Trophoblast cell (in vitro differentiated cells and primary cell): ENCODE data around the gene GOSR2.

Experiments used
- DNase-seq, 2 donors: peaks; one replicate each; pipeline ENCODE4 v3.0.0-alpha.2; 2016
- H2AFZ ChIP-seq: 2 replicates; pipeline ENCODE4 v1.6.1; 2013; ENCODE audit warnings: low read length, moderate library complexity, mild to moderate bottlenecking; ENCODE audit not compliant: insufficient read depth, poor library complexity
- H2AK5ac ChIP-seq: 2 replicates; pipeline ENCODE4 v1.6.1; 2013; ENCODE audit warnings: mild to moderate bottlenecking, low read length
- H2BK120ac ChIP-seq: 2 replicates; pipeline ENCODE4 v1.6.1; 2013; ENCODE audit warnings: low read length, mild to moderate bottlenecking, moderate library complexity; ENCODE audit not compliant: insufficient read depth, poor library complexity
- H2BK12ac ChIP-seq: 2 replicates; pipeline ENCODE4 v1.6.1; 2013; ENCODE audit warnings: mild to moderate bottlenecking, low read length, moderate library complexity
- H2BK5ac ChIP-seq: 2 replicates; pipeline ENCODE4 v1.6.1; 2013; ENCODE audit warnings: low read length, low read depth, moderate library complexity, mild to moderate bottlenecking; ENCODE audit not compliant: poor library complexity
- H3K14ac ChIP-seq: 2 replicates; pipeline ENCODE4 v1.6.1; 2013; ENCODE audit warnings: mild to moderate bottlenecking, low read length
- H3K18ac ChIP-seq: 2 replicates; pipeline ENCODE4 v1.6.1; 2013; ENCODE audit warnings: mild to moderate bottlenecking, low read length
- H3K23ac ChIP-seq: 2 replicates; pipeline ENCODE4 v1.6.1; 2013; ENCODE audit warnings: low read length
- H3K27ac ChIP-seq: 2 replicates; pipeline ENCODE4 v1.5.1; 2013; ENCODE audit warnings: low read depth, mild to moderate bottlenecking, inconsistent platforms, low read length, moderate library complexity
- H3K27me3 ChIP-seq: 2 replicates; pipeline ENCODE4 v1.6.1; 2013; ENCODE audit warnings: inconsistent platforms, mild to moderate bottlenecking, low read length, moderate library complexity; ENCODE audit not compliant: insufficient read depth
- H3K36me3 ChIP-seq, 2 experiments: 1 replicate in 1 of 2; 2 replicates in 1 of 2; pipeline ENCODE4 v1.6.1; 2013; ENCODE audit warnings: low read length in 2 of 2, mild to moderate bottlenecking in 2 of 2, moderate library complexity in 1 of 2; ENCODE audit not compliant: insufficient read depth in 2 of 2, control insufficient read depth in 1 of 2
- H3K4ac ChIP-seq: 2 replicates; pipeline ENCODE4 v1.6.1; 2013; ENCODE audit warnings: low read depth, mild to moderate bottlenecking, low read length, moderate library complexity
- H3K4me1 ChIP-seq, 2 experiments: 1 replicate in 1 of 2; 2 replicates in 1 of 2; pipeline ENCODE4 v1.6.1; 2013; ENCODE audit warnings: low read length in 2 of 2, mild to moderate bottlenecking in 2 of 2, moderate library complexity in 1 of 2; ENCODE audit not compliant: insufficient read depth in 2 of 2, control insufficient read depth in 1 of 2
- H3K4me2 ChIP-seq: 2 replicates; pipeline ENCODE4 v1.6.1; 2013; ENCODE audit warnings: inconsistent platforms, mild to moderate bottlenecking, low read length, moderate library complexity
- H3K4me3 ChIP-seq: 2 replicates; pipeline ENCODE4 v1.5.1; 2013; ENCODE audit warnings: mild to moderate bottlenecking, low read depth, low read length, inconsistent platforms
- H3K79me1 ChIP-seq: one replicate; pipeline ENCODE4 v1.6.1; 2013; ENCODE audit warnings: low read length
- H3K79me2 ChIP-seq: 2 replicates; pipeline ENCODE4 v1.6.1; 2013; ENCODE audit warnings: low read length, mild to moderate bottlenecking; ENCODE audit not compliant: control insufficient read depth, insufficient read depth, poor library complexity
- H3K9ac ChIP-seq: 2 replicates; pipeline ENCODE4 v1.6.1; 2013; ENCODE audit warnings: mild to moderate bottlenecking, low read length
- H3K9me3 ChIP-seq: 2 replicates; pipeline ENCODE4 v1.6.1; 2013; ENCODE audit warnings: low read depth, mild to moderate bottlenecking, control low read depth, inconsistent platforms, low read length; ENCODE audit not compliant: insufficient read depth
- H4K12ac ChIP-seq: 2 replicates; pipeline ENCODE4 v1.6.1; 2013; ENCODE audit warnings: low read depth, mild to moderate bottlenecking, low read length, moderate library complexity
- H4K8ac ChIP-seq: 2 replicates; pipeline ENCODE4 v1.6.1; 2013; ENCODE audit warnings: low read depth, mild to moderate bottlenecking, low read length, moderate library complexity
- H4K91ac ChIP-seq: one replicate; pipeline ENCODE4 v1.6.1; 2013; ENCODE audit warnings: low read depth, mild to moderate bottlenecking, low read length, moderate library complexity
- WGBS: extraction: QIAGEN DNeasy Blood & Tissue Kit; methylation state at CpG from one replicate; pipeline ENCODE4 v1.1.7; 2013; ENCODE audit warnings: missing lambda C conversion rate; ENCODE audit not compliant: insufficient read length, insufficient coverage; ENCODE audit errors: extremely low coverage; 5-methylcytosine and 5-hydroxymethylcytosine counted together

The GOSR2 gene

DNA sequence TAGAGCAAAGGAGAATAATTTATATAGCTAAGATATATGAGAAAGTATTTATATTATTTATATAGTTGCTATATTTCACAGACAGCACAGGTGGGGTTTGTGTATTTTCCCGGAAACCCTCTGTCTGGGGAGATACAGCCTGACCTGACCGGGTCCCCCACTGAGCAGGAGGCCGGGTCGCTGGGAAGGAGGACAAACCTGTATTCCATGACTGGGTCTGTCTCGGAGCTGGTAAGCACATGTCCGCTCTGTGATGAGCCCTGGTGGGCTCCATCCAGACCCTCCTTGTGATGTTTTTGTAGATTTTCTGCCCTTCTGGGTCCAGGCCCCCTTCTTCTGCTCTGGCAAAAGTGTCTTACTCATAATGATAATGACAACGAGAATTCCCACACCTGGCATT lies 43.9 kb upstream of the GOSR2 start:
- no peak overlapping the region for H3K4me3 ChIP-seq
- H3K4me2 ChIP-seq = no peak overlapping the region
- H3K4ac ChIP-seq = no peak overlapping the region
- H4K91ac ChIP-seq = no peak overlapping the region
- H2BK5ac ChIP-seq = no peak overlapping the region
- H4K8ac ChIP-seq = no peak overlapping the region
- no peak for DNase-seq
- H3K14ac ChIP-seq = no peak overlapping the region
- H4K12ac ChIP-seq = no peak overlapping the region
- no peaks in the 10 kb centered on the region for H3K27me3 ChIP-seq
- H3K79me1 ChIP-seq = no peaks in the 10 kb centered on the region
- no peak overlapping the region for H3K27ac ChIP-seq
- peaks cover 38 to 43% of the 10 kb centered on the region in 2 experiments for H3K36me3 ChIP-seq
- no peak overlapping the region for H3K9ac ChIP-seq
- WGBS = no CpG with 5 or more reads among the region's 7 CpGs
- peaks cover 8% of the 10 kb centered on the region for H3K9me3 ChIP-seq
- no peak overlapping the region for H3K18ac ChIP-seq
- H2BK12ac ChIP-seq = no peak overlapping the region
- H3K79me2 ChIP-seq = no peaks in the 10 kb centered on the region
- no peak overlapping the region for H3K23ac ChIP-seq
- H3K4me1 ChIP-seq = no peaks in the 10 kb centered on the region
- H2BK120ac ChIP-seq = no peak overlapping the region
- H2AFZ ChIP-seq = no peak overlapping the region
- no peak overlapping the region for H2AK5ac ChIP-seq

DNA sequence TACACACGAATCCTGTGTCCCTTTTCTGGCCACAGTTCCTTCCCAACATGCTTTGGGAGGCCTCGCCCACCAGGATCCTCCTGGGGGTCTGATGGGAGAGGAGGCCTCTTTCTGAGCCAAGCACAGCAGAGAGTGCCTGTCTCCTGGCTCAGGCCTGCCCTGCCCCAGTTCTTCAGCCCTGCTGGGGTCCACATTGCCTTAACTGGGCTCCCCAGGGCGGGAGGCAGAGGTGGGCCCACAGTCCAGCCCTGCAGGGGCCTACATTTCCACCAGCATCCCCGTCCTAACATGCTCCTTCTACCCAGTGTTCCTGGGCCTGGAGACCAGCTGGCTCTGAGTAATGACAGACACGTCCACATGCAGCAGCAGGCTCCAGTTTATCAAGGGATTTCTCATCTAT lies 41.9 kb upstream of the GOSR2 start:
- no peaks in the 10 kb centered on the region for H3K27me3 ChIP-seq
- H3K79me2 ChIP-seq = no peaks in the 10 kb centered on the region
- H2AK5ac ChIP-seq = no peak overlapping the region
- H3K4ac ChIP-seq = no peak overlapping the region
- H3K79me1 ChIP-seq = no peaks in the 10 kb centered on the region
- WGBS = no CpG with 5 or more reads among the region's 5 CpGs
- H3K18ac ChIP-seq = no peak overlapping the region
- no peak overlapping the region for H3K27ac ChIP-seq
- H2AFZ ChIP-seq = no peak overlapping the region
- peaks cover 9% of the 10 kb centered on the region for H3K9me3 ChIP-seq
- H3K36me3 ChIP-seq = peaks cover 26 to 31% of the 10 kb centered on the region in 2 experiments
- no peak overlapping the region for H3K4me3 ChIP-seq
- H2BK120ac ChIP-seq = no peak overlapping the region
- H3K23ac ChIP-seq = no peak overlapping the region
- no peak overlapping the region for H2BK5ac ChIP-seq
- H4K8ac ChIP-seq = no peak overlapping the region
- no peaks in the 10 kb centered on the region for H3K4me1 ChIP-seq
- H4K91ac ChIP-seq = no peak overlapping the region
- no peak for DNase-seq
- H3K14ac ChIP-seq = no peak overlapping the region
- H2BK12ac ChIP-seq = no peak overlapping the region
- no peak overlapping the region for H3K4me2 ChIP-seq
- no peak overlapping the region for H4K12ac ChIP-seq
- no peak overlapping the region for H3K9ac ChIP-seq

DNA sequence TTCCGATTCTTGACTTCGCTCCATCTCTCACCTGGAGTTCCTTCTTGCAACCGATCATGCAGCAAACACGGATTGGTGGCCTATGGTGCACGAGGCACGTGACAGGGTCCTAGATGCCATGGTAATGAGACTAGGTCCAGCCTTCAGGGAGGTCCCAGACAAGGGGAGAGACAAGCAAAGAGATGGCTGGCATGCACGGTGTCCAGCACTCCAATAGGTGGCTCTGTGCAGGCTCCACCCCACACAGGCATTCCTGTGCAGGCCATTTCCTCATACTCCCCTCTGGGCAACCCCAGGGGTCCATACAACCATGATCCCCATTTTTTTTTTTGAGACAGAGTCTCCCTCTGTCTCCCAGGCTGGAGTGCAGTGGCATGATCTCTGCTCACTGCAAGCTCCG lies 40.3 kb upstream of the GOSR2 start:
- peaks cover 12 to 15% of the 10 kb centered on the region in 2 experiments for H3K36me3 ChIP-seq
- no peak overlapping the region for H2BK5ac ChIP-seq
- no CpG with 5 or more reads among the region's 8 CpGs for WGBS

DNA sequence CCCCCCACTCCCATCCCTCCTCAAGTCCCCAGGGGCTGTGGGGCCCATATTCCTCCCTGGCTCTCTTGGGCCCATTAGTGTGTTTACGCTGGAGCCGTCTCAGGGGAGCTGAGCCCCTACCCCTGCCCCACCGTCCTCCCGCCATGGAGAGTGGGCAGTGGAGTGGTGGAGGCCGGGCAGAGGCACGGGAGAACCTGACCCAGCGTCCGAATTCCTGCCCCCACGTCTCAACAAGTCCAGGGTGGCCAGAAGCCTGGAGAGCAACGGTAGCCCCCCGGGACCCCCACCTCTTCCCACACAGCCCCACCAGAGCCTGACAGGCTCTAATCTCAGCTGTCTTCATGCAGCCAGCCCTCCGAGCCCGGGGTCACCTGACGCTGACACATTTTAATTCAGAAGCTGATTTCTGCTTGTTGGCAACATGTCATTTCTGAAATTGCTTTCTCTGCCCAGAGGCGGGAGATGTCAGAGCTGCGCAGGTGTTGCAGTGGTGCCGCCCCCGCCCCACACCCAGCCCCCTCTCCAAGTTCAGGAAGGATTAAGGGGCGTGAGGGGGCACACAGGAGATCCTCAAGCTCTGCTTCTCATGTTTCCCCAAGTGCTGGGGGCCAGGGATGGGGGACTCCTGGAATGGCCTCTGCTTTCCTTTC lies 39.0 kb upstream of the GOSR2 start:
- Histone ChIP-seq H2AFZ (no peak overlapping the region), H2BK12ac (no peak overlapping the region), H4K91ac (no peak overlapping the region), H3K23ac (no peak overlapping the region), H3K4ac (no peak overlapping the region), H3K27ac (no peak overlapping the region), H3K9ac (no peak overlapping the region), H2BK120ac (no peak overlapping the region), H3K14ac (no peak overlapping the region), H2AK5ac (no peak overlapping the region), H4K12ac (no peak overlapping the region), H2BK5ac (no peak overlapping the region), H3K79me1 (no peaks in the 10 kb centered on the region), H3K18ac (no peak overlapping the region), H3K79me2 (no peaks in the 10 kb centered on the region), H3K4me1 (no peaks in the 10 kb centered on the region), H3K36me3 (peaks cover 2 to 5% of the 10 kb centered on the region in 2 experiments), H3K27me3 (no peaks in the 10 kb centered on the region), H3K4me3 (no peak overlapping the region), H3K9me3 (peaks cover 4% of the 10 kb centered on the region), H3K4me2 (no peak overlapping the region), H4K8ac (no peak overlapping the region)
- no CpG with 5 or more reads among the region's 19 CpGs for WGBS
- no peak for DNase-seq

More for the DNA sequence above, 40.3 kb upstream of the GOSR2 start:
- Histone ChIP-seq H2BK120ac (no peak overlapping the region), H3K79me2 (no peaks in the 10 kb centered on the region), H3K23ac (no peak overlapping the region), H2BK12ac (no peak overlapping the region), H3K4ac (no peak overlapping the region), H3K79me1 (no peaks in the 10 kb centered on the region), H3K4me2 (no peak overlapping the region), H2AK5ac (no peak overlapping the region), H3K4me1 (no peaks in the 10 kb centered on the region), H3K27me3 (no peaks in the 10 kb centered on the region), H4K8ac (no peak overlapping the region), H3K9ac (no peak overlapping the region), H4K91ac (no peak overlapping the region), H3K27ac (no peak overlapping the region), H3K9me3 (peaks cover 4% of the 10 kb centered on the region), H3K18ac (no peak overlapping the region), H4K12ac (no peak overlapping the region), H2AFZ (no peak overlapping the region), H3K4me3 (no peak overlapping the region), H3K14ac (no peak overlapping the region)
- DNase-seq = no peak
